ENCODE data around the gene DPP7.

The DPP7 gene

DNA sequence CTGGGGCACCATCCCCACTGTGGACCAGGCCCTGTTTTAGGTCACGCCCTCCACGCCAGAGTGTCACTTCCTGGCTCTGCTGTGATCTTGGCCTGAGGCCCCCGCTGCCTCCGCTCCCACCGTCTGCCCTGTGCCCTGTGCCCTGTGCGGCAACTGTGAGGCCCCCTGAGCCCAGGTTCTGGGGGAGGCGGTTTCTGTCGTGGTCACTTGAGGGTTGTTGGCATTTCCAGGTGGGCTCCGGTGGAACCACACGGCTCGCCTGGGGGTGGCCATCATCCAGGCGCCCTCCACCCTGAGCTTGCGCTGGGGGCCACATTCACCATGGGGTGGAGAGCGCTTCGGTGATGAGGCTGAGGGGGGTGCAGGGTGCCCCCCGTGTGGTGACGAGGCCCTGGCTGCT, 6.6 kb downstream of the DPP7 start:
- H4K20me1 ChIP-seq (ENCODE audit: low read depth, low read length) = no peaks in the 10 kb centered on the region
- TF ChIP-seq, protein P1, sequence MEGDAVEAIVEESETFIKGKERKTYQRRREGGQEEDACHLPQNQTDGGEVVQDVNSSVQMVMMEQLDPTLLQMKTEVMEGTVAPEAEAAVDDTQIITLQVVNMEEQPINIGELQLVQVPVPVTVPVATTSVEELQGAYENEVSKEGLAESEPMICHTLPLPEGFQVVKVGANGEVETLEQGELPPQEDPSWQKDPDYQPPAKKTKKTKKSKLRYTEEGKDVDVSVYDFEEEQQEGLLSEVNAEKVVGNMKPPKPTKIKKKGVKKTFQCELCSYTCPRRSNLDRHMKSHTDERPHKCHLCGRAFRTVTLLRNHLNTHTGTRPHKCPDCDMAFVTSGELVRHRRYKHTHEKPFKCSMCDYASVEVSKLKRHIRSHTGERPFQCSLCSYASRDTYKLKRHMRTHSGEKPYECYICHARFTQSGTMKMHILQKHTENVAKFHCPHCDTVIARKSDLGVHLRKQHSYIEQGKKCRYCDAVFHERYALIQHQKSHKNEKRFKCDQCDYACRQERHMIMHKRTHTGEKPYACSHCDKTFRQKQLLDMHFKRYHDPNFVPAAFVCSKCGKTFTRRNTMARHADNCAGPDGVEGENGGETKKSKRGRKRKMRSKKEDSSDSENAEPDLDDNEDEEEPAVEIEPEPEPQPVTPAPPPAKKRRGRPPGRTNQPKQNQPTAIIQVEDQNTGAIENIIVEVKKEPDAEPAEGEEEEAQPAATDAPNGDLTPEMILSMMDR (IDR thresholded peaks at IDR 0.05; ENCODE audit: insufficient read depth, low read length, poor library complexity, severe bottlenecking) = no peak
- no peak for TF ChIP-seq EZH2phosphoT487 (conservative IDR thresholded peaks at IDR 0.05; ENCODE audit: low read length)

DNA sequence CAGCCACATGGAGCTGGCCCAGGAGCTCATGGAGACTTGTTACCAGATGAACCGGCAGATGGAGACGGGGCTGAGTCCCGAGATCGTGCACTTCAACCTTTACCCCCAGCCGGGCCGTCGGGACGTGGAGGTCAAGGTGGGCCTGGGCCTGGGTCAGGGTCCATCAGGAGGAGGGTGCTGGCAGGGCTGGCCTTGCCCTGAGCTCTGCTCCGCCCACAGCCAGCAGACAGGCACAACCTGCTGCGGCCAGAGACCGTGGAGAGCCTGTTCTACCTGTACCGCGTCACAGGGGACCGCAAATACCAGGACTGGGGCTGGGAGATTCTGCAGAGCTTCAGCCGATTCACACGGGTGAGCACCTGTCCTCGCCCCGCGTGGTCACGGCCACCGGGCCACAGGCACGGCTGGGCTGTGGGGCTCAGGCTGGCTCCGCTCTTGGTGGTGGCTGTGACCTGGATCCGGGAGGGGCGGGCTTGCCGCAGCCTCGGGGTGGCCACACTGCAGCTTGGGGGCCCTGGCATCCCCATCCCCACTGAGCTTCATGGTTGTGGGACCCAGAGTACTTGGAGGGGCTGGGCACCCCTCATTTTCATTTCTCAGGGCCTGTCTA, 7.1 kb downstream of the DPP7 start:
- Histone ChIP-seq H3K4me3 (ENCODE audit: insufficient read depth, low read length, poor library complexity, severe bottlenecking) (no peak overlapping the region), H3K9me3 (ENCODE audit: insufficient read depth, low read length) (peaks cover 11% of the 10 kb centered on the region; the same call in 1 of the 2 replicates), H4K20me1 (ENCODE audit: low read depth, low read length) (no peaks in the 10 kb centered on the region), H3K36me3 (ENCODE audit: low read length) (peaks cover 14% of the 10 kb centered on the region), H3F3A (ENCODE audit: insufficient read depth) (no peaks in the 10 kb centered on the region), H3K27ac (ENCODE audit: low read depth, low read length) (no peak overlapping the region), H3K9me2 (replicated peaks; ENCODE audit: insufficient read depth, low read length) (no peaks in the 10 kb centered on the region), H3K4me2 (ENCODE audit: low read depth, low read length, poor library complexity, severe bottlenecking) (no peak overlapping the region), H3K27me3 (ENCODE audit: low read length) (no peaks in the 10 kb centered on the region), H2AFZ (ENCODE audit: low read depth, low read length, severe bottlenecking) (no peak overlapping the region), H3K9ac (ENCODE audit: low read length) (no peak overlapping the region), H3K79me2 (ENCODE audit: insufficient read depth, low read length) (no peaks in the 10 kb centered on the region)
- no peak for TF ChIP-seq EZH2phosphoT487 (conservative IDR thresholded peaks at IDR 0.05; ENCODE audit: low read length)
- TF ChIP-seq, protein P1 (IDR thresholded peaks at IDR 0.05; ENCODE audit: insufficient read depth, low read length, poor library complexity, severe bottlenecking) = no peak

More for the DNA sequence above, 6.6 kb downstream of the DPP7 start:
- Histone ChIP-seq H3K27me3 (ENCODE audit: low read length) (no peaks in the 10 kb centered on the region), H3K27ac (ENCODE audit: low read depth, low read length) (no peak overlapping the region), H3K4me3 (ENCODE audit: insufficient read depth, low read length, poor library complexity, severe bottlenecking) (no peak overlapping the region), H3K36me3 (ENCODE audit: low read length) (peaks cover 9% of the 10 kb centered on the region), H3K9me2 (replicated peaks; ENCODE audit: insufficient read depth, low read length) (no peaks in the 10 kb centered on the region), H3K9ac (ENCODE audit: low read length) (no peak overlapping the region), H3F3A (ENCODE audit: insufficient read depth) (no peaks in the 10 kb centered on the region), H2AFZ (ENCODE audit: low read depth, low read length, severe bottlenecking) (no peak overlapping the region), H3K4me2 (ENCODE audit: low read depth, low read length, poor library complexity, severe bottlenecking) (no peak overlapping the region), H3K79me2 (ENCODE audit: insufficient read depth, low read length) (no peaks in the 10 kb centered on the region), H3K9me3 (ENCODE audit: insufficient read depth, low read length) (peaks cover 5% of the 10 kb centered on the region; the same call in 1 of the 2 replicates)

DNA sequence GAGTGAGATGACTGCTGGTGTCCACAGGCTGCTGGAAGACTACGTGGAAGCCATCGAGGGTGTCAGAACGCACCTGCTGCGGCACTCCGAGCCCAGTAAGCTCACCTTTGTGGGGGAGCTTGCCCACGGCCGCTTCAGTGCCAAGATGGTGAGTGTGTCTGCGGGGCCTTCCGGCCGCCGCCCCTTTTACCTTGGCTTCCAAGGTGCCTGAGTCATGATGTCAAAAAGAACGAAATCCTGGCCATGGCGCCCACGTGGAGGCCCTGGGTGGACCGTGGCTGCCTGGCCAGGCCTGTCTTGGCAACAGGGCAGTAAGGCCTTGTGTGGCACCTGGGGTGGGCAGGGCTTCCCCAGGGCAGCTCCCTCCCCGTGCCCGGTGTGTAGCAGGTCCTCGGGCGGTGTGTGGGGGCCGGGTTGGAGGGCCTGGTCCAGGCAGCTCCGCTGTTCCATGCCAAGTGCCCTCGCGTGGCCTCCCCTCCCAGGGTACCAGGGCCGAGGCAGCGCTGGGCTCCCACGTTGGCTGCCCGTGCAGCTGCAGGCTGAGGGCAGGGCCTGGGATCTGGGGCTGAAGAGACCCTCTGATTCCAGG, 7.8 kb downstream of the DPP7 start:
- Histone ChIP-seq H3K9me3 (ENCODE audit: insufficient read depth, low read length) (peaks cover 17% of the 10 kb centered on the region; the same call in 1 of the 2 replicates), H3K79me2 (ENCODE audit: insufficient read depth, low read length) (no peaks in the 10 kb centered on the region), H3K27ac (ENCODE audit: low read depth, low read length) (no peak overlapping the region), H3K9ac (ENCODE audit: low read length) (no peak overlapping the region), H2AFZ (ENCODE audit: low read depth, low read length, severe bottlenecking) (no peak overlapping the region), H3K27me3 (ENCODE audit: low read length) (no peaks in the 10 kb centered on the region), H3K4me3 (ENCODE audit: insufficient read depth, low read length, poor library complexity, severe bottlenecking) (no peak overlapping the region), H3K4me2 (ENCODE audit: low read depth, low read length, poor library complexity, severe bottlenecking) (no peak overlapping the region), H4K20me1 (ENCODE audit: low read depth, low read length) (no peaks in the 10 kb centered on the region), H3F3A (ENCODE audit: insufficient read depth) (no peaks in the 10 kb centered on the region), H3K9me2 (replicated peaks; ENCODE audit: insufficient read depth, low read length) (no peaks in the 10 kb centered on the region), H3K36me3 (ENCODE audit: low read length) (peaks cover 21% of the 10 kb centered on the region)
- TF ChIP-seq, protein P1 (IDR thresholded peaks at IDR 0.05; ENCODE audit: insufficient read depth, low read length, poor library complexity, severe bottlenecking) = no peak
- TF ChIP-seq EZH2phosphoT487 (conservative IDR thresholded peaks at IDR 0.05; ENCODE audit: low read length) = no peak

Measured in SU-DHL-6 (cell line).